B cell (primary cell): ENCODE measurements around the gene CREB5. TPM values are rescaled to one million over a fixed set of nuclear protein-coding genes. Genes with fewer than 3 reads are reported as not detected.

Source experiments
- ATAC-seq: fragments of 200-7000 bp; cut with Tn5 transposase; one replicate; pipeline ENCODE4 v1.10.0; 2021; ENCODE audit warnings: low read depth, mild to moderate bottlenecking, moderate number of reproducible peaks, moderate library complexity
- CTCF ChIA-PET: fragments of 350-600 bp; sonication (Branson Sonifier 250); formaldehyde crosslinking; loops from one replicate; lab custom pipeline; 2021; ENCODE audit warnings: antibody characterized with exemption, inconsistent platforms; lab: Charles Lee
- POLR2A ChIA-PET: fragments of 350-600 bp; sonication (Branson Sonifier 250); formaldehyde crosslinking; loops from one replicate; lab custom pipeline; 2021; ENCODE audit warnings: antibody characterized with exemption; lab: Charles Lee
- DNase-seq: peaks from one replicate; pipeline ENCODE4 v3.0.0; 2013
- H2AFZ ChIP-seq: 2 replicates; pipeline ENCODE4 v1.6.1; 2012; ENCODE audit warnings: mild to moderate bottlenecking, low read depth, low read length; ENCODE audit not compliant: insufficient read depth, poor library complexity, severe bottlenecking
- H3K27ac ChIP-seq, 2 donors: 1 replicate in 1 of 2; 2 replicates in 1 of 2; pipeline ENCODE4 v1.5.1; 2012 to 2013; ENCODE audit warnings: low read length in 2 of 2, mild to moderate bottlenecking in 2 of 2, moderate library complexity in 1 of 2
- H3K27me3 ChIP-seq, 4 experiments: fragments of 200-600 bp in 1 of 4; sonication (generic) in 1 of 4; replicated peaks in 1 of 4; 1 replicate in 2 of 4; 2 replicates in 2 of 4; pipeline versions ENCODE4 v1.6.1 to v1.7.0; 2013 to 2016; ENCODE audit warnings: low read length in 3 of 4, mild to moderate bottlenecking in 2 of 4, mixed read lengths in 1 of 4, moderate library complexity in 1 of 4; ENCODE audit not compliant: insufficient read depth in 4 of 4, control insufficient read depth in 3 of 4; ENCODE audit errors: control extremely low read depth in 1 of 4
- H3K36me3 ChIP-seq, 2 experiments: replicated peaks in 1 of 2; 1 replicate in 1 of 2; 2 replicates in 1 of 2; pipeline versions ENCODE4 v1.6.1 to v1.7.1; 2013; ENCODE audit warnings: low read length in 1 of 2; ENCODE audit not compliant: insufficient read depth in 2 of 2, control insufficient read depth in 1 of 2; ENCODE audit errors: control extremely low read depth in 1 of 2, extremely low read depth in 1 of 2
- H3K4me1 ChIP-seq, 2 donors: fragments of 200-600 bp in 1 of 2; sonication (generic) in 1 of 2; 1 replicate in 1 of 2; 2 replicates in 1 of 2; pipeline versions ENCODE4 v1.5.1 to v1.6.1; 2013 to 2017; ENCODE audit warnings: low read length in 2 of 2; ENCODE audit not compliant: control insufficient read depth in 2 of 2, insufficient read depth in 2 of 2
- H3K4me2 ChIP-seq: replicated peaks from 2 replicates; pipeline ENCODE3; 2012; ENCODE audit warnings: mild to moderate bottlenecking, low read depth, low read length; ENCODE audit not compliant: poor library complexity, severe bottlenecking
- H3K4me3 ChIP-seq, 5 experiments: fragments of 200-600 bp in 1 of 5; sonication (generic) in 1 of 5; 1 replicate in 3 of 5; 2 replicates in 2 of 5; pipeline versions ENCODE4 v1.5.1 to v1.7.0; 2011 to 2016; ENCODE audit warnings: low read length in 4 of 5, mild to moderate bottlenecking in 4 of 5, low read depth in 2 of 5, control low read depth in 1 of 5, moderate library complexity in 1 of 5; ENCODE audit not compliant: insufficient read depth in 1 of 5; ENCODE audit errors: control extremely low read depth in 1 of 5, extremely low read depth in 1 of 5
- H3K79me2 ChIP-seq: fragments of 200-600 bp; sonication (generic); one replicate; pipeline ENCODE4 v1.6.0; 2016; ENCODE audit warnings: low read length; ENCODE audit not compliant: control insufficient read depth, insufficient read depth
- H3K9ac ChIP-seq: fragments of 200-600 bp; sonication (generic); 2 replicates; pipeline ENCODE4 v1.6.1; 2017; ENCODE audit warnings: mild to moderate bottlenecking, low read length, moderate library complexity
- H3K9me3 ChIP-seq, 3 donors: one replicate each; pipeline versions ENCODE4 v1.6.1 to v1.7.1; 2013; ENCODE audit warnings: low read length in 2 of 3; ENCODE audit not compliant: control insufficient read depth in 2 of 3, insufficient read depth in 1 of 3; ENCODE audit errors: control extremely low read depth in 1 of 3
- H4K20me1 ChIP-seq: 2 replicates; pipeline ENCODE4 v1.6.0; 2012; ENCODE audit warnings: mild to moderate bottlenecking, low read length; ENCODE audit not compliant: insufficient read depth, control insufficient read depth, poor library complexity, severe bottlenecking
- H3K27ac Mint-ChIP-seq: one replicate; pipeline ENCODE4 v1.8.0; 2021; ENCODE audit warnings: mixed read lengths
- H3K27me3 Mint-ChIP-seq: one replicate; pipeline ENCODE4 v1.8.0; 2021; ENCODE audit warnings: mixed read lengths
- H3K4me1 Mint-ChIP-seq: one replicate; pipeline ENCODE4 v1.8.0; 2021; ENCODE audit warnings: mixed read lengths
- H3K4me3 Mint-ChIP-seq: one replicate; pipeline ENCODE4 v1.8.0; 2021; ENCODE audit warnings: mixed read lengths
- H3K9me3 Mint-ChIP-seq: one replicate; pipeline ENCODE4 v1.8.0; 2022; ENCODE audit warnings: mixed read lengths; ENCODE audit not compliant: insufficient read depth
- EZH2 ChIP-seq: IDR thresholded peaks from 2 replicates; pipeline ENCODE4 v1.6.1; 2012; ENCODE audit warnings: borderline replicate concordance, low read depth, mild to moderate bottlenecking, moderate library complexity, low read length; ENCODE audit not compliant: insufficient read depth, poor library complexity, severe bottlenecking
- WGBS: methylation state at CpG from one replicate; pipeline ENCODE4 v1.1.5; 2013; ENCODE audit warnings: missing lambda C conversion rate; ENCODE audit not compliant: insufficient coverage; 5-methylcytosine and 5-hydroxymethylcytosine counted together
- intact Hi-C: fragments of 100-400 bp; cut with micrococcal nuclease; formaldehyde crosslinking; loops from one replicate; pipeline ENCODE4 v1.10.0; 2022
- polyA plus RNA-seq: library from polyadenylated mRNA; depleted of rRNA; stranded (reverse); fragments of >200 nt; gene quantifications from 2 replicates; pipeline ENCODE4 v1.2.3, GENCODE V29; 2012
- total RNA-seq, 2 donors: library from RNA; stranded (reverse); fragments of 120-200 nt in 1 of 2; gene quantifications; 1 replicate in 1 of 2; 2 replicates in 1 of 2; pipeline versions ENCODE4 v1.2.3 to v1.2.4, GENCODE V29; 2013 to 2022
- TF ChIP-seq, protein P1 (sequence below): fragments of 200-600 bp; IDR thresholded peaks from one replicate; pipeline ENCODE4 v1.8.0; 2022; ENCODE audit warnings: antibody characterized with exemption, mild to moderate bottlenecking

Gene CREB5
- total and polyA plus RNA-seq, 2 donors (not counting 1 experiment from before 2014, with no cell fraction given): 0.05 to 0.95 TPM

DNA sequence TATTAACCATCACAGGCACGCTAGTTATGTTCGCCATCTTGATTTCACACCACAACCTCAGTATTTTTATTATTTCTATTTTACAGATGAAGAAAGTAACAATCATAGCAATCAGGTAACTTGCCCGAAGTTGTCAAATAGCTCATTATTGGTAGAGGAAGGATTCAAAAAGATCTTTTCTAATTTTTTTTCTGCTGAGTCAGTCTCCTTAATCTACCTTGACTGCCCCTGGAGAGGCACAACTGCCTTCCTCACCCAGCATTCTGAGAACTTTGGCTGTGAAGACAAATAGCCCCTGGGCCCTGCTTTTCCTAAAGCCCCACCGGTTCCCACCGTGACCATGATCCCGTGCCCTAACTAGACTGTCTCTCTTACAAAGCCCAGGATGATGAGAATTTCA lies 446.6 kb downstream of the CREB5 start:
- Histone ChIP-seq H3K79me2 (no peaks in the 10 kb centered on the region), H3K4me3 (no peak overlapping the region), H4K20me1 (no peaks in the 10 kb centered on the region), H3K27ac (no peak overlapping the region), H3K9me3 (peaks cover 0 to 4% (median 0%) of the 10 kb centered on the region in 3 donors), H3K4me1 (peaks cover 0 to 5% of the 10 kb centered on the region in 2 donors), H3K9ac (no peak overlapping the region), H3K4me2 (no peak overlapping the region), H2AFZ (no peak overlapping the region), H3K27me3 (peaks cover 0 to 15% (median 0%) of the 10 kb centered on the region in 4 experiments), H3K36me3 (no peaks in the 10 kb centered on the region)
- Mint-ChIP-seq H3K4me1 (peaks cover 2% of the 10 kb centered on the region), H3K27ac (no peak overlapping the region), H3K4me3 (no peak overlapping the region), H3K27me3 (peaks cover 66% of the 10 kb centered on the region), H3K9me3 (no peaks in the 10 kb centered on the region)
- DNase-seq (no peak), ATAC-seq (no peak)
- ChIA-PET POLR2A (no interaction called here), CTCF (no interaction called here)
- intact Hi-C loops: no loop called here
- TF ChIP-seq, protein P1, sequence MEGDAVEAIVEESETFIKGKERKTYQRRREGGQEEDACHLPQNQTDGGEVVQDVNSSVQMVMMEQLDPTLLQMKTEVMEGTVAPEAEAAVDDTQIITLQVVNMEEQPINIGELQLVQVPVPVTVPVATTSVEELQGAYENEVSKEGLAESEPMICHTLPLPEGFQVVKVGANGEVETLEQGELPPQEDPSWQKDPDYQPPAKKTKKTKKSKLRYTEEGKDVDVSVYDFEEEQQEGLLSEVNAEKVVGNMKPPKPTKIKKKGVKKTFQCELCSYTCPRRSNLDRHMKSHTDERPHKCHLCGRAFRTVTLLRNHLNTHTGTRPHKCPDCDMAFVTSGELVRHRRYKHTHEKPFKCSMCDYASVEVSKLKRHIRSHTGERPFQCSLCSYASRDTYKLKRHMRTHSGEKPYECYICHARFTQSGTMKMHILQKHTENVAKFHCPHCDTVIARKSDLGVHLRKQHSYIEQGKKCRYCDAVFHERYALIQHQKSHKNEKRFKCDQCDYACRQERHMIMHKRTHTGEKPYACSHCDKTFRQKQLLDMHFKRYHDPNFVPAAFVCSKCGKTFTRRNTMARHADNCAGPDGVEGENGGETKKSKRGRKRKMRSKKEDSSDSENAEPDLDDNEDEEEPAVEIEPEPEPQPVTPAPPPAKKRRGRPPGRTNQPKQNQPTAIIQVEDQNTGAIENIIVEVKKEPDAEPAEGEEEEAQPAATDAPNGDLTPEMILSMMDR: no peak
- TF ChIP-seq EZH2: no peak
- WGBS: 96% methylated on average over 3 of the region's 6 CpGs

DNA sequence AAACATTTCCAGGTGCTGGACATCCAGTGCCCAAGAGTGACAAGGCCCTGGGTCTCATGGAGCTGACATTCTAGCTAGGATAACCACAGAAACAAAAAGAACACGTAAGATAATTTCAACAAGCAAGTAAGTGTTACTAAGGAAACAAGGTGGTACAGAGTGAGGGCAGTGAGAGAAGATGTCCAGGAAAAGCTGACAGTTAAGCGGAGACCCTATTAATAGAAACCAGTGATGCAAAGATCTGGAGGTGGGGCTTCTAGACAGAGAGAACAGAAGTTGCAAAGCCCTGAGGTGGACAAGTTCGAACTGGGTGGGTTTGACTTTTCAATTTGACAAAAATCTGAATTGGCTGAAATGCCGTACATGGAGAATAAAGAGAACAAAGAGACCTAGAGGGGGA lies 449.5 kb downstream of the CREB5 start:
- no peak for DNase-seq
- Histone ChIP-seq H3K27ac (no peak overlapping the region), H2AFZ (no peak overlapping the region), H3K4me1 (no peaks in the 10 kb centered on the region), H3K79me2 (no peaks in the 10 kb centered on the region), H3K4me2 (no peak overlapping the region), H4K20me1 (no peaks in the 10 kb centered on the region), H3K9ac (no peak overlapping the region), H3K27me3 (peaks cover 0 to 6% (median 4%) of the 10 kb centered on the region in 4 experiments), H3K4me3 (no peak overlapping the region), H3K36me3 (no peaks in the 10 kb centered on the region), H3K9me3 (no peaks in the 10 kb centered on the region)
- no peak for TF ChIP-seq EZH2
- TF ChIP-seq, protein P1: no peak
- WGBS: 89% methylated on average over 4 of the region's 4 CpGs
- intact Hi-C loops: no loop called here
- Mint-ChIP-seq H3K27ac (no peak overlapping the region), H3K4me3 (no peak overlapping the region), H3K27me3 (peaks cover 60% of the 10 kb centered on the region), H3K9me3 (no peaks in the 10 kb centered on the region), H3K4me1 (no peaks in the 10 kb centered on the region)
- CTCF ChIA-PET: interaction anchor here (1.3 kb wide), 1 partner anchor 472 kb away, joined by 3 read pairs; no protein-coding TSS in a partner anchor
- POLR2A ChIA-PET: no interaction called here
- no peak for ATAC-seq
